ENCODE data around the gene HNRNPA2B1.

Gene HNRNPA2B1

GRCh38 chr7:26191233-26191973 is 9.1 kb downstream of the HNRNPA2B1 start:
- H3K27me3 ChIP-seq (ENCODE audit: low read length), result no peaks in the 10 kb centered on the region
- H3K4me3 ChIP-seq (ENCODE audit: insufficient read depth, low read length, poor library complexity, severe bottlenecking), result no peak overlapping the region
- no peak for TF ChIP-seq EZH2phosphoT487 (conservative IDR thresholded peaks at IDR 0.05; ENCODE audit: low read length)
- TF ChIP-seq CTCF (IDR thresholded peaks at IDR 0.05; ENCODE audit: insufficient read depth, low read length, poor library complexity, severe bottlenecking), result no peak
- no peak overlapping the region for H3K4me2 ChIP-seq (ENCODE audit: low read depth, low read length, poor library complexity, severe bottlenecking)
- H3K79me2 ChIP-seq (ENCODE audit: insufficient read depth, low read length), result peaks cover 48% of the 10 kb centered on the region
- H3K36me3 ChIP-seq (ENCODE audit: low read length), result peaks cover 76% of the 10 kb centered on the region
- peaks cover 97% of the 10 kb centered on the region for H3F3A ChIP-seq (ENCODE audit: insufficient read depth)
- no peak overlapping the region for H2AFZ ChIP-seq (ENCODE audit: low read depth, low read length, severe bottlenecking)
- no peak overlapping the region; the same call in 1 of the 2 replicates for H3K27ac ChIP-seq (ENCODE audit: low read depth, low read length)
- H3K9me3 ChIP-seq (ENCODE audit: insufficient read depth, low read length), result no peaks in the 10 kb centered on the region
- H3K9me2 ChIP-seq (replicated peaks; ENCODE audit: insufficient read depth, low read length), result no peaks in the 10 kb centered on the region
- no peak overlapping the region for H3K9ac ChIP-seq (ENCODE audit: low read length)
- peaks cover 76% of the 10 kb centered on the region for H4K20me1 ChIP-seq (ENCODE audit: low read depth, low read length)

- Histone ChIP-seq H2AFZ (ENCODE audit: low read depth, low read length, severe bottlenecking) (no peak overlapping the region), H3K9ac (ENCODE audit: low read length) (no peak overlapping the region), H3K9me2 (replicated peaks; ENCODE audit: insufficient read depth, low read length) (no peaks in the 10 kb centered on the region), H3F3A (ENCODE audit: insufficient read depth) (peaks cover 96% of the 10 kb centered on the region), H3K4me3 (ENCODE audit: insufficient read depth, low read length, poor library complexity, severe bottlenecking) (no peak overlapping the region), H3K4me2 (ENCODE audit: low read depth, low read length, poor library complexity, severe bottlenecking) (no peak overlapping the region), H4K20me1 (ENCODE audit: low read depth, low read length) (peaks cover 66% of the 10 kb centered on the region), H3K9me3 (ENCODE audit: insufficient read depth, low read length) (no peaks in the 10 kb centered on the region), H3K36me3 (ENCODE audit: low read length) (peaks cover 67% of the 10 kb centered on the region), H3K27ac (ENCODE audit: low read depth, low read length) (no peak overlapping the region), H3K79me2 (ENCODE audit: insufficient read depth, low read length) (peaks cover 38% of the 10 kb centered on the region), H3K27me3 (ENCODE audit: low read length) (no peaks in the 10 kb centered on the region)
- no peak for TF ChIP-seq CTCF (IDR thresholded peaks at IDR 0.05; ENCODE audit: insufficient read depth, low read length, poor library complexity, severe bottlenecking)
- TF ChIP-seq EZH2phosphoT487 (conservative IDR thresholded peaks at IDR 0.05; ENCODE audit: low read length), result no peak
Measured at GRCh38 chr7:26190417-26190869, 10.1 kb downstream of the HNRNPA2B1 start.

- Histone ChIP-seq H3K4me2 (ENCODE audit: low read depth, low read length, poor library complexity, severe bottlenecking) (no peak overlapping the region), H3K9ac (ENCODE audit: low read length) (no peak overlapping the region), H3F3A (ENCODE audit: insufficient read depth) (peaks cover 97% of the 10 kb centered on the region), H3K27me3 (ENCODE audit: low read length) (no peaks in the 10 kb centered on the region), H3K9me3 (ENCODE audit: insufficient read depth, low read length) (no peaks in the 10 kb centered on the region), H3K27ac (ENCODE audit: low read depth, low read length) (no peak overlapping the region), H3K4me3 (ENCODE audit: insufficient read depth, low read length, poor library complexity, severe bottlenecking) (no peak overlapping the region), H3K9me2 (replicated peaks; ENCODE audit: insufficient read depth, low read length) (no peaks in the 10 kb centered on the region), H3K79me2 (ENCODE audit: insufficient read depth, low read length) (peaks cover 33% of the 10 kb centered on the region), H2AFZ (ENCODE audit: low read depth, low read length, severe bottlenecking) (no peak overlapping the region), H4K20me1 (ENCODE audit: low read depth, low read length) (peaks cover 61% of the 10 kb centered on the region), H3K36me3 (ENCODE audit: low read length) (peaks cover 60% of the 10 kb centered on the region)
- no peak for TF ChIP-seq EZH2phosphoT487 (conservative IDR thresholded peaks at IDR 0.05; ENCODE audit: low read length)
- TF ChIP-seq CTCF (IDR thresholded peaks at IDR 0.05; ENCODE audit: insufficient read depth, low read length, poor library complexity, severe bottlenecking), result no peak
Measured at GRCh38 chr7:26189697-26190096, 10.8 kb downstream of the HNRNPA2B1 start.

All from SU-DHL-6 (cell line).